Measurements from ENCODE around the gene GPD2.

DNA sequence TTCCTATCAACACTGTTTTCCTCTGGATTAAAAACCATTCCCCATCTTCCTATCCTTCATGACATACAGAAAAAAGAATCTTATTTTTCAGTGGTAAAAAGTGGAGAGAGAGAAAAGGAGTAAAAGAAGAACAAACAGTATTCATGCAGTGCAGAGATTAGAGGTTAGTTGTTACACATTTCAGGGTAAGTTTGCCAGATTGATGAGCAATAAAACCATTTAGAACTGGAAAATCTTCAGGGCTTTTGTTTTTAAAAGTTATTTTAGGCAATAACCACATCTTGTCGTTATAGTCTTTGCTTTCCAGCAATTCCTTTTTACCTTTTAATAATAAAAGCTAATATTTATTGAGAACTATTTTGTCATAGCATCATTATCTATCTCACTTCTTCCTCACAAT, 104.5 kb downstream of the GPD2 start:
- TF ChIP-seq, protein P1, sequence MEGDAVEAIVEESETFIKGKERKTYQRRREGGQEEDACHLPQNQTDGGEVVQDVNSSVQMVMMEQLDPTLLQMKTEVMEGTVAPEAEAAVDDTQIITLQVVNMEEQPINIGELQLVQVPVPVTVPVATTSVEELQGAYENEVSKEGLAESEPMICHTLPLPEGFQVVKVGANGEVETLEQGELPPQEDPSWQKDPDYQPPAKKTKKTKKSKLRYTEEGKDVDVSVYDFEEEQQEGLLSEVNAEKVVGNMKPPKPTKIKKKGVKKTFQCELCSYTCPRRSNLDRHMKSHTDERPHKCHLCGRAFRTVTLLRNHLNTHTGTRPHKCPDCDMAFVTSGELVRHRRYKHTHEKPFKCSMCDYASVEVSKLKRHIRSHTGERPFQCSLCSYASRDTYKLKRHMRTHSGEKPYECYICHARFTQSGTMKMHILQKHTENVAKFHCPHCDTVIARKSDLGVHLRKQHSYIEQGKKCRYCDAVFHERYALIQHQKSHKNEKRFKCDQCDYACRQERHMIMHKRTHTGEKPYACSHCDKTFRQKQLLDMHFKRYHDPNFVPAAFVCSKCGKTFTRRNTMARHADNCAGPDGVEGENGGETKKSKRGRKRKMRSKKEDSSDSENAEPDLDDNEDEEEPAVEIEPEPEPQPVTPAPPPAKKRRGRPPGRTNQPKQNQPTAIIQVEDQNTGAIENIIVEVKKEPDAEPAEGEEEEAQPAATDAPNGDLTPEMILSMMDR (IDR thresholded peaks at IDR 0.05; ENCODE audit: poor library complexity, severe bottlenecking): no peak
- TF ChIP-seq, protein P2, sequence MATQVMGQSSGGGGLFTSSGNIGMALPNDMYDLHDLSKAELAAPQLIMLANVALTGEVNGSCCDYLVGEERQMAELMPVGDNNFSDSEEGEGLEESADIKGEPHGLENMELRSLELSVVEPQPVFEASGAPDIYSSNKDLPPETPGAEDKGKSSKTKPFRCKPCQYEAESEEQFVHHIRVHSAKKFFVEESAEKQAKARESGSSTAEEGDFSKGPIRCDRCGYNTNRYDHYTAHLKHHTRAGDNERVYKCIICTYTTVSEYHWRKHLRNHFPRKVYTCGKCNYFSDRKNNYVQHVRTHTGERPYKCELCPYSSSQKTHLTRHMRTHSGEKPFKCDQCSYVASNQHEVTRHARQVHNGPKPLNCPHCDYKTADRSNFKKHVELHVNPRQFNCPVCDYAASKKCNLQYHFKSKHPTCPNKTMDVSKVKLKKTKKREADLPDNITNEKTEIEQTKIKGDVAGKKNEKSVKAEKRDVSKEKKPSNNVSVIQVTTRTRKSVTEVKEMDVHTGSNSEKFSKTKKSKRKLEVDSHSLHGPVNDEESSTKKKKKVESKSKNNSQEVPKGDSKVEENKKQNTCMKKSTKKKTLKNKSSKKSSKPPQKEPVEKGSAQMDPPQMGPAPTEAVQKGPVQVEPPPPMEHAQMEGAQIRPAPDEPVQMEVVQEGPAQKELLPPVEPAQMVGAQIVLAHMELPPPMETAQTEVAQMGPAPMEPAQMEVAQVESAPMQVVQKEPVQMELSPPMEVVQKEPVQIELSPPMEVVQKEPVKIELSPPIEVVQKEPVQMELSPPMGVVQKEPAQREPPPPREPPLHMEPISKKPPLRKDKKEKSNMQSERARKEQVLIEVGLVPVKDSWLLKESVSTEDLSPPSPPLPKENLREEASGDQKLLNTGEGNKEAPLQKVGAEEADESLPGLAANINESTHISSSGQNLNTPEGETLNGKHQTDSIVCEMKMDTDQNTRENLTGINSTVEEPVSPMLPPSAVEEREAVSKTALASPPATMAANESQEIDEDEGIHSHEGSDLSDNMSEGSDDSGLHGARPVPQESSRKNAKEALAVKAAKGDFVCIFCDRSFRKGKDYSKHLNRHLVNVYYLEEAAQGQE (IDR thresholded peaks at IDR 0.05; ENCODE audit: borderline replicate concordance): no peak
- TF ChIP-seq POLR2AphosphoS5 (IDR thresholded peaks at IDR 0.05) (no peak), EP300 (conservative IDR thresholded peaks at IDR 0.05; ENCODE audit: poor library complexity, severe bottlenecking) (no peak), MXI1 (conservative IDR thresholded peaks at IDR 0.05; ENCODE audit: poor library complexity, severe bottlenecking) (no peak), TAF1 (IDR thresholded peaks at IDR 0.05; ENCODE audit: low read depth) (no peak), RAD21 (conservative IDR thresholded peaks at IDR 0.05) (no peak), EZH2 (IDR thresholded peaks at IDR 0.05; ENCODE audit: borderline replicate concordance, insufficient read depth, low read length, poor library complexity, severe bottlenecking) (no peak)
